ENCODE results near the gene GLRX.
"Not testable (repeated sequence)": the region's sequence is repeated elsewhere in the genome, so short reads cannot be mapped to it uniquely, and the experiment has no call there.

The GLRX gene

DNA sequence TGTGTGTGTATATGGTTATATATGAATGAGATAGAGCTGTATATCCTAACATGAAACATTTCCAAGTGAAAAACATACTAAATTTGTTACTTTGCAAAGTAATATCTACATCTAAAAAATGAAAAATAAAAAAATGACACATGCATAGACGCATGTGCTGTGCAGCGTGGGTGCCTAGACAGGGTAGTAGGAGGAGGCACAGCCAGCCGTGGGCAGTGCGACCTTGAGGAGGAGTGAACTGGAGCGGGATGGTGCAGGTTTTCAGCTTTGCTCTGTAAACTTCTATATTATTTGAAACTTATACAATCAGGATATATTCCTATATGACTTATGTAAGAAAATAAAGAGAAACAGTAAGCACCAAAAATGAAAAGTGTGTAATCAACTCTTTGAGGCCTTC lies 15.0 kb upstream of the GLRX start:
- H3K27me3 ChIP-seq (ENCODE audit: control insufficient read depth, insufficient read depth, low read length): no peaks in the 10 kb centered on the region
- no peaks in the 10 kb centered on the region for H3K9me3 ChIP-seq (ENCODE audit: control insufficient read depth, insufficient read depth, low read length)
- no peaks in the 10 kb centered on the region for H3K4me1 ChIP-seq (ENCODE audit: control insufficient read depth, insufficient read depth, low read length)
- no peak overlapping the region for H3K9ac ChIP-seq (ENCODE audit: low read depth, low read length)
- no peaks in the 10 kb centered on the region for H3K36me3 ChIP-seq (ENCODE audit: control insufficient read depth, insufficient read depth, low read length)
- H3K4me3 ChIP-seq (ENCODE audit: low read depth, low read length): no peak overlapping the region

DNA sequence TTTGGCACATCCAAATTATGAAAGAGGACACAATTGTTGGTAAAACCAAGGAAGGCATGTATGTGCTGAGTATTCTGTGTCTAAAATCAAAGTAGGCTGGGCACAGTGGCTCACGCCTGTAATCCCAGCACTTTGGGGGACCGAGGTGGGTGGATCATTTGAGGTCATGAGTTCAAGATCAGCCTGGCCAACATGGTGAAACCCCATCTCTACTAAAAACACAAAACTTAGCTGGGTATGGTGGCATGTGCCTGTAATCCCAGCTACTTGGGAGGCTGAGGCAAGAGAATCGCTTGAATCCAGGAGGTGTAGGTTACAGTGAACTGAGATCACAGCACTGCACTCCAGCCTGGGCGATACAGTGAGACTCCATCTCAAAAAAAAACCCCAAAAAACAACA lies 14.4 kb upstream of the GLRX start:
- not testable (repeated sequence) for H3K36me3 ChIP-seq (ENCODE audit: control insufficient read depth, insufficient read depth, low read length); H3K9ac ChIP-seq (ENCODE audit: low read depth, low read length)

DNA sequence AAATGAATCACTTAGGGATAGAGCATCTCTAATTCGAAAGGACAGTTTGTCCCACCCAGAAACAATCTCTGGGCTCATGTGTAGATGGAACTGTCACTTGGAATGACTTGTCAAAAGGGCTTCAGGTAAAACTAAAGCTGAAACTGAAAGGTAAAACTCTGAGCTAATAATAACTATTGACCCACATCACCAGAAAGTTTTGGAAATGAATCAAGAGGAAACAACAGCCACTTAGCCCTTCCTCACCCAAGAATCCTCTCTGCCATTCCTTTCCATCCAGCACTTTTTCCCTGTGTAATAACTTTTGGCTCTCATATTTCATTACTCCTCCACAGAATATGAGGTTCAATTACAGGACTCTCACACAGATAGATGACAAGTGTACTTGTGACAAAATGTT lies 14.0 kb upstream of the GLRX start:
- Histone ChIP-seq H3K9ac (ENCODE audit: low read depth, low read length) (no peak overlapping the region), H3K4me3 (ENCODE audit: low read depth, low read length) (no peak overlapping the region), H3K4me1 (ENCODE audit: control insufficient read depth, insufficient read depth, low read length) (no peaks in the 10 kb centered on the region), H3K27me3 (ENCODE audit: control insufficient read depth, insufficient read depth, low read length) (no peaks in the 10 kb centered on the region), H3K36me3 (ENCODE audit: control insufficient read depth, insufficient read depth, low read length) (no peaks in the 10 kb centered on the region), H3K9me3 (ENCODE audit: control insufficient read depth, insufficient read depth, low read length) (no peaks in the 10 kb centered on the region)

More for the DNA sequence above, 14.4 kb upstream of the GLRX start:
- not testable (repeated sequence) for H3K9me3 ChIP-seq (ENCODE audit: control insufficient read depth, insufficient read depth, low read length); H3K27me3 ChIP-seq (ENCODE audit: control insufficient read depth, insufficient read depth, low read length); H3K4me3 ChIP-seq (ENCODE audit: low read depth, low read length); H3K4me1 ChIP-seq (ENCODE audit: control insufficient read depth, insufficient read depth, low read length)

DNA sequence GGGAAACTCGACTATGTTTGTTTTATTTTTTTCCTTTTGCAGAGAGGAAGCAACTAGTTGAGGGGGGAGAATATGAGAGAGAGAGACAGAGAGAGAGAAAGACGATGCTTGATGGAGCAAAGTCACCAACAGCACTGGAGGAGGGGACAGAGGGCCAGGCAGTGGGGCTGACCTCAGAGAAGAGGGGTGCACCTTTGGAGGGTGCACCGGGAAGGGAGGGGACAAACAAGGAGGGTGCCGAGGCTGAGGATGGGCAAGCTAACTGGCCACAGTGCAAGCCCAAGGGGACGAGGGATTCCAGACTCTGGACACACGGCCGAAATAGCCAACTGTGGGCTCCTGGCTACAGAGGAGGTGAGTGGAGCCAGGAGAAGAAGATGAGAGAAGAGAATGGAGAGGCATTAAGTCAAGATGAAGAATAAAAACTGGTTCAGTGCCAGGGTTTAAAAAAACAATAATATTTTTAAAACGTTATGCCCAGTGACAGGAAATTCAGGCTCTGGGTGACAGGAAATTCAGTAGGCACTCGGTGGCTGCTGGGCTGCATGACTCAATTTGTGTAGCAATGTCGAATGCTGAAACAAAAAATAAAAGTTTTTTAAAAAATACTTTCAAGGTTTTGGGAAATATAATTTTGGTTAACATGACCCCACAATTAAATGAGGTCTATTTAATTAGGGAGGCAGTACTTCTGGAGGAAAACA lies 13.3 kb upstream of the GLRX start:
- no peaks in the 10 kb centered on the region for H3K36me3 ChIP-seq (ENCODE audit: control insufficient read depth, insufficient read depth, low read length)
- no peak overlapping the region for H3K4me3 ChIP-seq (ENCODE audit: low read depth, low read length)
- H3K4me1 ChIP-seq (ENCODE audit: control insufficient read depth, insufficient read depth, low read length): no peaks in the 10 kb centered on the region
- no peaks in the 10 kb centered on the region for H3K27me3 ChIP-seq (ENCODE audit: control insufficient read depth, insufficient read depth, low read length)
- H3K9ac ChIP-seq (ENCODE audit: low read depth, low read length): no peak overlapping the region
- H3K9me3 ChIP-seq (ENCODE audit: control insufficient read depth, insufficient read depth, low read length): no peaks in the 10 kb centered on the region

DNA sequence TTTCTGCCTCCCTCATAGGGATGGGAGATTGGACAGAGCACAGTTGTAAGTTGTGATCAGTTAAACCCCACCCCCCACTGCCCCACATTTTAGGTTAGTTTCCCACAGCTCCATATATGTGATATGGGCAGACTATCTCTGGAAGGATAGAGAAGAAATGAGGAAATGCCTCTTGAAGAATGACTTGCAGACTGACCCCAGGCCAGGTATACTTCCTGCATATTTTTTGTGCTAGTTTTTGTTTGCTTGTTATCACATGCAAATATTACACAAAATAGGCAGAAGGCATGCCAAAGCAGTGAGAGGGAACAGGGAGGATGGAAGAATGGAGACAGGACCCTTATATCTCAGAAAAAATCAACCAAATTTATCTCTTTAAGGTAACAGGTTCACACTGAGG lies 10.1 kb upstream of the GLRX start:
- H3K9ac ChIP-seq (ENCODE audit: low read depth, low read length): no peak overlapping the region
- H3K4me3 ChIP-seq (ENCODE audit: low read depth, low read length): no peak overlapping the region
- H3K4me1 ChIP-seq (ENCODE audit: control insufficient read depth, insufficient read depth, low read length): no peaks in the 10 kb centered on the region

DNA sequence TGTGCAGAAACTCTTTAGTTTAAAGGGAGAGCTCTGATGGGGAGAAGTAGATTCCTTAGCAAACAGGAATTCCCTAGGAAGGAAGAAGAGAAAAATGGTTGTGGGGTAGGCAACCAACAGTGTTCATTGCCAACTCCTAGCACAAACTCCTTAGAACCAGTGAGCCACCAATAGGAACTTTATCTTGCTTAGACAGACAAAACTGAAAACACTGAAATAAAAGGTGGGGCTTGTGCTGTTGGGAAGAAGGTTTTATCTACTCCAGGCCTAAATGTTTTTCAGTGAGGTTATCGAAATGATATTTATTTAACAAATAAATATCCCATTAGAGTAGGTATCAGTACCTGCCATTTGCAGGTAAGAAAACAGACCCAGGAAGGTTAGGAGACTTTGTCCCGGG lies 7.7 kb upstream of the GLRX start:
- H3K9me3 ChIP-seq (ENCODE audit: control insufficient read depth, insufficient read depth, low read length): no peaks in the 10 kb centered on the region
- no peak overlapping the region for H3K4me3 ChIP-seq (ENCODE audit: low read depth, low read length)
- no peaks in the 10 kb centered on the region for H3K27me3 ChIP-seq (ENCODE audit: control insufficient read depth, insufficient read depth, low read length)
- no peaks in the 10 kb centered on the region for H3K4me1 ChIP-seq (ENCODE audit: control insufficient read depth, insufficient read depth, low read length)
- H3K9ac ChIP-seq (ENCODE audit: low read depth, low read length): no peak overlapping the region
- H3K36me3 ChIP-seq (ENCODE audit: control insufficient read depth, insufficient read depth, low read length): no peaks in the 10 kb centered on the region

More for the DNA sequence above, 10.1 kb upstream of the GLRX start:
- H3K36me3 ChIP-seq (ENCODE audit: control insufficient read depth, insufficient read depth, low read length): no peaks in the 10 kb centered on the region
- H3K27me3 ChIP-seq (ENCODE audit: control insufficient read depth, insufficient read depth, low read length): no peaks in the 10 kb centered on the region
- H3K9me3 ChIP-seq (ENCODE audit: control insufficient read depth, insufficient read depth, low read length): no peaks in the 10 kb centered on the region

DNA sequence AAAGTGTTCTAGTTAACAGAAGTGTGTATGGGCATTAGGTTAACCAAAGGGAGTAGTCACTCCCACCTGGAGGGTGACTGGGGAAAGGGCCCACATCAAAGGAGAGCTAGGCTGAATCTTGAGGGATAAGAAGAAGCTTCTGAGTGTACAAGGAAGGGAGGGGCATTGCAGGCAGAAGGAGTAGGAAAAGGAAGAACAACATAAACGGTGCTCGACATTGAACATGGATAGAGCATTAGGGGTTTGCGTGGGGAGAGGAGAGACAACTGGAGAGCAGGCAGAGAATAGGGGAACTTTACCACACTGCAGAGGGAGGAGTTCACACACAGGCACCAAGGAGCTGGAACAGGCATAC lies 5.3 kb upstream of the GLRX start:
- no peak overlapping the region for H3K4me3 ChIP-seq (ENCODE audit: low read depth, low read length)
- H3K9ac ChIP-seq (ENCODE audit: low read depth, low read length): no peak overlapping the region
- H3K9me3 ChIP-seq (ENCODE audit: control insufficient read depth, insufficient read depth, low read length): no peaks in the 10 kb centered on the region
- H3K27me3 ChIP-seq (ENCODE audit: control insufficient read depth, insufficient read depth, low read length): no peaks in the 10 kb centered on the region
- no peaks in the 10 kb centered on the region for H3K36me3 ChIP-seq (ENCODE audit: control insufficient read depth, insufficient read depth, low read length)
- peaks cover 7% of the 10 kb centered on the region for H3K4me1 ChIP-seq (ENCODE audit: control insufficient read depth, insufficient read depth, low read length)

DNA sequence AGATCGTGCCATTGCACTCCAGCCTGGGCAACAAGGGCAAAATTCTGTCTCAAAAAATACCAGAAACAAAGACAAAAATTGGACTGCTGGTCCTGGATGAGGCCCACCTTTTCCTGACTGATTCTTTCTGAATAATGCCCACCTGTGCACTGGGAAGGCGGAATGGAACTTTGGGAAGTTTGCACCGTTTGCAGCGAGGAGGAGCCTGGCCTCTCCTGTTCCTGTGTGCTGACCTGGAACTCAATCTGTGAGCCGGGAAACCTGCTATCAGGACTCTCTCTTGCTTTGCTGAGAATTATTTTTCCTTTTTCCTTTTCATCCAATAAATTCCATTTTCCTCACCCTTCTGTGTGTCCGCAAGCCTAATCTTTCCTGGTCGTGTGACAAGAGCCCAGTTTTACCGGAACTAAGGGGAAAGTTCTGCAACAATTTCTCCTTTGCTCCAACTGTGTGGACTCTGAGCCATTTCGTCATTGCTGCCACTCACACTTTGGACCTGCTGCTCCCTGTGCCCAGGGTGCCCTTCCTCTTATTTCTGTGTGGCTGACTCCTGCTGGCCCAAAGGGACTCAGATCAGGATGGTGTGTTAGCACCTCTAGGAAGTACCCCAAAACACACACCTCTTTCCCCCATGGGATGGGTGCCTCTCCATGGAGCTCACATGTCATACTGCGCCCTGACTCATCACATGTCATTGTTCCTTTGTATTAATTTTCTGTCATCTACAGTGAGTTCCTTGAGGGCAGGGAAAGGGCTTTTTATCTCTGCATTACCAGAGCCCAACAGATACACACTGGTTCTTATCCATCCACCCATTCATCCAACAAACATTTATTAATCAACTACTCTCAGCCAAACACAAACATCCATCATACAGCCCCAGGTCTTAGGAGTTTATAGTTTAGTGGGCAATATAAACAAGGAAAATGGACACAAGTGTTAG lies 4.7 kb upstream of the GLRX start:
- no peaks in the 10 kb centered on the region for H3K36me3 ChIP-seq (ENCODE audit: control insufficient read depth, insufficient read depth, low read length)
- H3K27me3 ChIP-seq (ENCODE audit: control insufficient read depth, insufficient read depth, low read length): no peaks in the 10 kb centered on the region
- H3K4me3 ChIP-seq (ENCODE audit: low read depth, low read length): no peak overlapping the region
- no peak overlapping the region for H3K9ac ChIP-seq (ENCODE audit: low read depth, low read length)
- peaks cover 10% of the 10 kb centered on the region for H3K4me1 ChIP-seq (ENCODE audit: control insufficient read depth, insufficient read depth, low read length)
- no peaks in the 10 kb centered on the region for H3K9me3 ChIP-seq (ENCODE audit: control insufficient read depth, insufficient read depth, low read length)

DNA sequence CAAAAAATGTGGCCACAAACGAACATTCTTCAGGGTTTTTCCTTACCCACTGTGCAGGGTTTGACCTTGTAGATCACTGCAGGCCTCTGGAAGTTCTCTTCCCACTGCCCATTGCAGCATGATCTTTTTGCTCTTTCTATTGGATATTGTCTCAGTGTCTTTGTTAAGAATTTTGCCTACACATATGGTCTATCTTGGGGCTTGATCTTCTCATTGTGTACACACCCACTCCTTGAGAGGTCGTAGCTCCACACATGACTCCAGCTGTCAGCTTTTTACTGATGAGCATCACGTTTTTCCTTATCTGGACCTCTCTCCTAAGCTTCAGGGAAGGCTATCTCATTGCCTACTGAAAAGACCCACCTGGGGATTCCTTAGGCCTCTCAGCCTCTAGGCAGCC lies 3.0 kb upstream of the GLRX start:
- peaks cover 10% of the 10 kb centered on the region for H3K4me1 ChIP-seq (ENCODE audit: control insufficient read depth, insufficient read depth, low read length)
- no peak overlapping the region for H3K4me3 ChIP-seq (ENCODE audit: low read depth, low read length)

DNA sequence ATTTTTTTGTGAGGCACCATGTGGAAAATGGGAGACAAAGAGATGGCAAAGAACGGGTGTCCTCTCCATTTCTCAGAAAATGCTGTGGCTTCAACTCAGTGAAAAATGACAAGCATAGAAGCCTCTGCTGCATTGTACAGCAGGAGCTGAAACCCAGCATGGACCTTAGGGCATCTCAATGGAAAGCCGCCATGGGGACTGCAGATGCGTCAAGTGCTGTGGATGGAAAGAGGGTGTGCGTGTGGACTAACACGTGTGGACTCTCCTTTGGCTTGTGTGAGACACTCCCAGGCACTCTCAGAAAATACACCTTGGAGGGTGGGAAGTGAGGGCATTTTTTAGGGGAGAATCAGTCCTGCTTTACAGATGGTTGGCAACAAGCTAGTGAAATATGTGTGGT lies 2.2 kb upstream of the GLRX start:
- H3K4me3 ChIP-seq (ENCODE audit: low read depth, low read length): no peak overlapping the region
- peaks cover 7% of the 10 kb centered on the region for H3K27me3 ChIP-seq (ENCODE audit: control insufficient read depth, insufficient read depth, low read length)
- H3K4me1 ChIP-seq (ENCODE audit: control insufficient read depth, insufficient read depth, low read length): peaks cover 10% of the 10 kb centered on the region
- no peak overlapping the region for H3K9ac ChIP-seq (ENCODE audit: low read depth, low read length)
- H3K36me3 ChIP-seq (ENCODE audit: control insufficient read depth, insufficient read depth, low read length): no peaks in the 10 kb centered on the region
- no peaks in the 10 kb centered on the region for H3K9me3 ChIP-seq (ENCODE audit: control insufficient read depth, insufficient read depth, low read length)

More for the DNA sequence above, 3.0 kb upstream of the GLRX start:
- Histone ChIP-seq H3K9me3 (ENCODE audit: control insufficient read depth, insufficient read depth, low read length) (no peaks in the 10 kb centered on the region), H3K27me3 (ENCODE audit: control insufficient read depth, insufficient read depth, low read length) (peaks cover 7% of the 10 kb centered on the region), H3K9ac (ENCODE audit: low read depth, low read length) (no peak overlapping the region), H3K36me3 (ENCODE audit: control insufficient read depth, insufficient read depth, low read length) (no peaks in the 10 kb centered on the region)

DNA sequence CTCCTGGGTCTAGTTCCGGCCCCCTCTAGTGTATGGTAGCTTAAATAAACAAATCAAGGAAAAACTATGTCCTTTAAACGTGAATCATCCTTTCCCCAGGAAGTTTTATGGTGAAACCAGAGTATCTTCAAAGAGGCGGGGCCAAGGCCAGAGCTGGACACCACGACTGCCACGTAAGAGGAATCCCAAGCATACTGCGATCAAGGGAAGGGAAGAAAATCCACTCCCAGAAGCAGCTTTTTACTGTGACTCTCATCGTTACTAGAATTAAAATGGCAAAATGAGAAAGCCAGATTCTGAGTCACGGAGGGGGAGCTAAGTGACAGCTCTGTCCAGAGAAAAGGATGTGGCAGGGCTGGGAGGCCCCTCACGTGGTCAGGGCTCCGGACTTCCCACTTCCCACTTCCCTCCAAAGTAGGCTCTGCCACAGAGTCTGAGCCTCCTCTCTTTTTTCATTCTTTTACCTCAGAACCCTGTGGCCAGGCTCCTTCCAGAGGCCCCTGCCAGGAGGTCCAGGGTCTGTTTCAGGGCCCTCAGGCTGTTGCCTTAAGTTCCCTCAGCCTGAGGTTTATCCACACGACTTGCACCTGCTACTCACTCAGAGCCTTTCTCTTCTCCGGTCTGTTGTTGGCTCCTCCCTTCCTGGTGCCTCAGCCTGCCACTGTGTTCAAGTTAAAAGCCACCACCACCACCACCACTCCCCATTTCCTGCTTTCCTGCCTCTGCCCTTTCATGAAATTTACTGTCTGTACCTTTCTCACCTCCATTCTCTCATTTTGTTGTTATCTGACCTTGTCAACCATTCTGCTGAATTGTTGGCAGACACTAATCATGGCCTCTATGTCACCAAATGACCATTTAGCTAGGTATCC lies 1.4 kb upstream of the GLRX start:
- no peak overlapping the region for H3K4me3 ChIP-seq (ENCODE audit: low read depth, low read length)
- no peak overlapping the region for H3K9ac ChIP-seq (ENCODE audit: low read depth, low read length)
- no peaks in the 10 kb centered on the region for H3K36me3 ChIP-seq (ENCODE audit: control insufficient read depth, insufficient read depth, low read length)
- peaks cover 10% of the 10 kb centered on the region for H3K4me1 ChIP-seq (ENCODE audit: control insufficient read depth, insufficient read depth, low read length)
- peaks cover 7% of the 10 kb centered on the region for H3K27me3 ChIP-seq (ENCODE audit: control insufficient read depth, insufficient read depth, low read length)
- H3K9me3 ChIP-seq (ENCODE audit: control insufficient read depth, insufficient read depth, low read length): no peaks in the 10 kb centered on the region
